ENCODE results near the gene ZNF532. TPM values are rescaled to one million over a fixed set of nuclear protein-coding genes. Genes with fewer than 3 reads are reported as not detected.

Gene ZNF532
- total RNA-seq (2016; rRNA removed; fragmentation: Illumina TruSeq; extraction: Trizol), result not detected in 2 replicates
- total RNA-seq (2016; cell fraction: cytosol; rRNA removed; fragmentation: Illumina TruSeq; extraction: Trizol; ENCODE audit: low read depth), result not detected in 2 replicates
- total RNA-seq (2016; cell fraction: insoluble cytoplasmic fraction; rRNA removed; fragmentation: Illumina TruSeq; extraction: Trizol), result not detected in 2 replicates
- not detected in 2 replicates for total RNA-seq (2016; cell fraction: membrane; rRNA removed; fragmentation: Illumina TruSeq; extraction: Trizol)
- not detected in 2 replicates for total RNA-seq (2016; cell fraction: nucleus; rRNA removed; fragmentation: Illumina TruSeq; extraction: Trizol)
- not detected in 2 replicates for polyA plus RNA-seq (2011; rRNA removed)
- 0.04 TPM in 1 of 2 replicates, not detected in the other for polyA plus RNA-seq (2011; cell fraction: cytosol; rRNA removed)
- polyA plus RNA-seq (2011; cell fraction: nucleus; rRNA removed), result not detected in 2 replicates
- polyA plus RNA-seq (2012), result not detected in 2 replicates
- not detected in 2 replicates for polyA plus RNA-seq (2016; cell fraction: cytosol; fragmentation: Illumina TruSeq; extraction: Trizol; ENCODE audit: low read depth)
- not detected in 2 replicates for polyA plus RNA-seq (2016; cell fraction: insoluble cytoplasmic fraction; fragmentation: Illumina TruSeq; extraction: Trizol; ENCODE audit: low read depth)
- polyA plus RNA-seq (2016; cell fraction: membrane; fragmentation: Illumina TruSeq; extraction: Trizol; ENCODE audit: low read depth), result not detected in 2 replicates
- not detected in 2 replicates for polyA plus RNA-seq (2016; cell fraction: nucleus; fragmentation: Illumina TruSeq; extraction: Trizol; ENCODE audit: insufficient read depth, low read depth)
- polyA minus RNA-seq (2011; rRNA and poly(A)+ RNA removed; ENCODE audit: low replicate concordance), result 62.5 TPM in 1 of 2 replicates, not detected in the other
- polyA minus RNA-seq (2011; cell fraction: cytosol; rRNA and poly(A)+ RNA removed), result 1.1 TPM in 1 of 2 replicates, not detected in the other
- polyA minus RNA-seq (2011; cell fraction: nucleus; rRNA and poly(A)+ RNA removed), result not detected in 2 replicates
- percentile 7 among the genes with signal in this experiment for Bru-seq, nascent RNA
- percentile 7 among the genes with signal in this experiment for BruChase-seq, experiment 1, labeled RNA remaining after a 6-hour chase
- percentile 8 among the genes with signal in this experiment for BruChase-seq, experiment 2, labeled RNA remaining after a 2-hour chase
- long read RNA-seq, experiment 1, result 0 reads
- long read RNA-seq, experiment 2, result 0 reads

GRCh38 chr18:58864146-58865032 is at the start of gene ZNF532:
TSS of gene ZNF532 (plus strand) at chr18:58864877. CDS start in a region left out here.
- BruUV-seq (replicated peaks), result no TSS peak
- FAIRE-seq (no peak), ATAC-seq (no peak; the same call in 2 of the 3 replicates), DNase-seq (ENCODE audit: low spot score) (no peak)
- H3K27me3 ChIP-seq (ENCODE audit: control insufficient read depth in 1 of 2, insufficient read depth in 2 of 2, low read length in 2 of 2), result peaks cover 0 to 23% of the 10 kb centered on the region in 2 experiments; a peak in 3 of 5 replicates
- CTCF ChIA-PET (ENCODE audit: low intra/inter-chr PET ratio, low total read pairs), result no interaction called here
- no peaks in the 10 kb centered on the region for H3K9me3 ChIP-seq (ENCODE audit: low read length)
- no peaks in the 10 kb centered on the region for H4K20me1 ChIP-seq (ENCODE audit: insufficient read depth, low read length)
- WGBS (ENCODE audit: low lambda C conversion rate), result 51% methylated on average over 12 of the region's 17 CpGs
- POLR2A ChIA-PET, result no interaction called here
- TF ChIP-seq ZHX1 (CRISPR knock-in tag; IDR thresholded peaks at IDR 0.05; ENCODE audit: low read depth) (no peak), XBP1 (CRISPR knock-in tag; IDR thresholded peaks at IDR 0.05) (no peak), ZBTB26 (CRISPR knock-in tag; IDR thresholded peaks at IDR 0.05; ENCODE audit: borderline replicate concordance) (no peak), HIC2 (CRISPR knock-in tag; IDR thresholded peaks at IDR 0.05; ENCODE audit: low read depth) (no peak), THAP11 (CRISPR knock-in tag; IDR thresholded peaks at IDR 0.05) (no peak), SOX5 (CRISPR knock-in tag; IDR thresholded peaks at IDR 0.05; ENCODE audit: borderline replicate concordance) (no peak), ADNP (CRISPR knock-in tag; IDR thresholded peaks at IDR 0.05) (no peak)
- in situ Hi-C loops (cut with HindIII; ENCODE audit: extremely low pct_ligation_motif_present, low pct_unique_long_range_greater_than_20kb) (no loop called here), intact Hi-C loops (cut with micrococcal nuclease; ENCODE audit: unreplicated experiment) (no loop called here)
- H3K27ac ChIP-seq (ENCODE audit: extremely low read length, insufficient read depth, low read length), result no peak within 1 kb of the TSS
- no peak within 1 kb of the TSS for H3K9ac ChIP-seq (ENCODE audit: insufficient read depth, low read depth, low read length)
- H3K36me3 ChIP-seq (replicated peaks in 1 of 2; ENCODE audit: control insufficient read depth in 1 of 2, insufficient read depth in 2 of 2, low read length in 2 of 2), result no peaks in the 10 kb centered on the region
- no peak within 1 kb of the TSS for H2AFZ ChIP-seq (ENCODE audit: low read length)
- no peak within 1 kb of the TSS for H3K4me2 ChIP-seq (ENCODE audit: low read depth, low read length)
- no peaks in the 10 kb centered on the region for H3K4me1 ChIP-seq (ENCODE audit: insufficient read depth, low read length)
- H3K4me3 ChIP-seq (replicated peaks in 1 of 3; ENCODE audit: insufficient read depth in 1 of 3, low read depth in 2 of 3, low read length in 3 of 3), result no peak within 1 kb of the TSS
- no peaks in the 10 kb centered on the region for H3K79me2 ChIP-seq (ENCODE audit: insufficient read depth, low read length)
